NCI-H2227 treated with DMSO at 0.1 percent for 48 hours (cell line): ENCODE measurements around the gene OBSCN.
"Not testable (repeated sequence)": the region's sequence is repeated elsewhere in the genome, so short reads cannot be mapped to it uniquely, and the experiment has no call there.

ENCODE experiments used
- DNase-seq: peaks from one replicate; lab custom pipeline; 2025; lab: John Stamatoyannopoulos, UW

OBSCN gene

DNA sequence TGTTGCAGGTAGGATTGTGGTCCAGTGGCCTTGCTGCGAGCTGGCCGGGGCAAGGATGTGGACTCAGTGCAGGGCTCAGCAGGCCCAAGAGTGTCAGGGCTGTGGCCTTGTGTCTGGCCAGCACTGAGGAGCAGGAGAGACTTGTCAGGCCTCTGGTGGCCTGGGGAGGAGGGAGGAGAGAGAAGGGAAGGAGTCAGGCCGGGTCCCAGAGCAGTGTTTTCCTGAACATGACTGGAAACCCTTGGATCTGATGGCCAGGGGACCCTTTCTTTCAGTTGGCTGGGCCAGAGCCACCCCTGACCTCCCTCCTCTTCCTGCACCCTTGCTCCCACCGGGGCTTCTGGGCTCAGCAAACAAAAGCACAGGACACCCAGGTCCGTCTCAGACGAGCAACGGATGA is 37.2 kb upstream of the OBSCN start:
- no peak for DNase-seq

GRCh38 chr1:228171221-228171891 is 36.5 kb upstream of the OBSCN start:
- no peak for DNase-seq

DNA sequence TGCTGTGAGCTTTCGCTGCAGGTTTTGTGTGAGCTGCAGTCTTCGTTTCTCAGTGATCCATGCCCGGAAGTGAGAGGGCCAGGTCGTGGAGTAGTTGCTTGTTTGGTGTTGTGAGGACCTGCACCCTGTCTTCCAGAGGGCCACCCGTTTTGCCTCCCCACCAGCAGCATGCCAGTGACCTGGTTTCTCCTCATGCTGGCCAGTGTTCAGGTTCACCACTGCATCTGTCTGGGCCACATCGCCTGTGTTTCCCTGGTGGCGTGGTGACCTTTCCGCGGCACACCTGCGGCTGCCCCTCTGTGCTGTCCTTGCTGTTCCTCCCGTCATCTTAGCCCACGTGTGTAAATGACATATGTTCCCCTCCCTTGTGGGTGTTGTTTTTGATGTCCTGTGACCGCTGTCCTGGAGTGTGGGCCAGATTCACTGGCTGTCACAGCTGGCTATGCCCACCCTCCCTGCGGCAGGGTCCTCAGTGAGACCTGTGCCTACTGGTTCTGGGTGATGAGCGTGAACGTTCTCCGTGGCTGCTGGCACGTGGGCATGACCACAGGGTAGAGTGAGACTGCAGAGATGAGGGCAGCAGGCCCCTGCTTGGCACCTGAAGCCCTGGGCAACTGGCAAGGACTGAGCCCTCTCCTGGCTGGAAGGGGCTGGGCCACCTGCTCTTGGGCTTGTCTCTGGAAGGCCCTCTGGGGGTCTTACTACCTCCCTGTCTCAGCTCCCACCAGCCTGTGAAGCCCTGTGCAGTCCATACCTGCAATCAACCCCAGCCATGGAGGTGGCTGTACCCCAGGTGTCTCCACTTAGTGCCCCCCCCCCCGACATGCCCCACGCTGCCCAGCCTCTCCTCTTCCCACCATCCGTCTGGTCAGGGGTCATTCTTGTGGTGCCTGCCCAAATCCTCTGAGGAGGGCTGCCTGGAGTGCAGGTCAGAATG is 35.0 kb upstream of the OBSCN start:
- no peak for DNase-seq

GRCh38 chr1:228173528-228174481 is 34.0 kb upstream of the OBSCN start:
- DNase-seq = not testable (repeated sequence)

GRCh38 chr1:228174482-228175315 is 33.1 kb upstream of the OBSCN start:
- no peak for DNase-seq

GRCh38 chr1:228175316-228176023 is 32.4 kb upstream of the OBSCN start:
- no peak for DNase-seq

- no peak for DNase-seq
Observed at GRCh38 chr1:228176024-228176395, 31.8 kb upstream of the OBSCN start.

GRCh38 chr1:228176461-228177182 is 31.2 kb upstream of the OBSCN start:
- DNase-seq = no peak

DNA sequence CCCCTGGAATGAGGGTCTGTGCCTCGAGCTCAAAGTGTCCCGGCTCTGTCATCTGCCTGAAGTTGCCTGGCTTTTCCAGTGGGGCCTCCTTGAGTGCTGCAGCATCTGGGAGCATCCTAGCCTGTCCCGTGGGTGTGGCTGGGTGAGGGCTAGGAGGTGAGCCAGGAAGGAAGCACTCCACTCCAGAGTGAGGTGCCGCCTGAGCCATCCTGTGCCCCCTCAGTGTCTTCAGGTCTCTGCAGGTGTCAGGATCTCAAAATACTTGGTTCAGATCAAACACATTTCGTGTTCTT is 30.7 kb upstream of the OBSCN start:
- DNase-seq = no peak

DNA sequence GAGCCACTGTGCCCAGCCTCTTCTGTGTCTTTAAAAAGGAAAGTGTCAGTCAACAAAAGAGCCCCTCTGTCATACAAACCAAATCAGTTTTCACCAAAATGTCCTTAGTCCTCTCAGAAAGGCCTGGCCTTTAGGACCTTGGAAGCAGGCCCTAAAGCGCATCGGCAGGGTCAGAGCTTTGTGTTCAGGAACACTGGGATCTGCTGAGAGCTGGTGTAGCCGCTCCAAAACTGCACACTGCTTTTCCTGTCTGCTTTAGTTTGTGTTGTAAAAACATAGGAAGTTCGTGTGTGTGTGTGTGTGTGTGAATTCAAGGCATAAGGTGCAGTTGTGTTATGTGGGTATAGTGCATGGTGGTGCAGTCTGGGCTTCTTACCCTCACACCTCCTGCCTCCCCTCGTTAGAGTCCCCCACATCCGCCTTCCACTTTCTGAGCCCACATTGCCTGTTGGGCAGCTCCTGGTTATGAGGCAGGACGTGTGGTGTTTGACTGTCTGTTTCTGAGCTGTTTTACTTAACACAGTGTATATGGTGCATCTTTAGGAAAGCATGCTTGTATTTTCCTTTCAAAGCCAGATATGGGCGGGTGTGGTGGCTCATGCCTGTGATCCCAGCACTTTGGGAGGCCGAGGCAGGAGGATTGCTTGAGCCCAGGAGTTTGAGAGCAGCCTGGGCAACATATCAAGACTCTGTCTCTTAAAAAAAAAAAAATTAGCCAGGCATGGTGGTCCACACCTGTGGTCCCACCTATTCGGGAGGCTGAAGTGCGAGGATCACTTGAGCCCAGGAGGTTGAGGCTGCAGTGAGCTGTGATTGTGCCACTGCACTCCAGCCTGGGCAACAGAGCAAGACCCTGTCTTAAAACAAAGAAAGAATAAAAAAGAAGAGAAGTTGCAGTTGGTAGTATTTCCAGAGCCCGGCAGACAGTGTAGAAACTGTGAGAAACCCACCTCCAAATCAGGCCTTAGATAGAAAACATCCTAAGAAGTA is 29.8 kb upstream of the OBSCN start:
- no peak for DNase-seq

GRCh38 chr1:228178737-228179684 is 28.8 kb upstream of the OBSCN start:
- DNase-seq = no peak

DNA sequence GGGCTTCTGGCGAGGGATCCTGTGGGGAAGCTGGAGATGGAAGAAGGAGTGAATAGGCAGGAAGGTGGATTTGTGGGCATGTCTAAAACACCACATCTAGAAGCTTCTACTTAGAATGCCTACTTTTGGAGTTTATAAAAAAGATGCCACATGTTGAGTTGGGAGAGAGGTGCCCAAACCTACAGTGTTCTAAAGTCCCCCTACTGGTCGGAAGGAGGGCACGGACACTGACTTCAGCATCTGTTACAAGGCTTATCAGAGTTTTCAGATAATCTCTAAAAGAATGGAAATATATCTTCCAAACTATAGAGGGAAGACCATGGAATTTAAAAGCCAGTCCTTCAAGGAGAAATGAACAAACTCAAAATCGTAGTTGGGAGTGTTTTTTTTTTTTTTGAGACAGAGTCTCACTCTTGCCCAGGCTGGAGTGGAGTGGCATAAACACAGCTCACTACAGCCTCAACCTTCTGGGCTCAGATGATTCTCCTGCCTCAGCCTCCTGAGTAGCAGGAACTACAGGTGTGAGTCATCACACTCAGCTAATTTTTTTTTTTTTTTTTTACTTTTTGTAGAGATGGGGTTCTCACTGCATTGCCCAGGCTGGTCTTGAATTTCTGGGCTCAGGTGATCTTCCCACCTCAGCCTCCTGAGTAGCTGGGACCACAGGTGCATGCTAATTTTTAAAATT is 27.4 kb upstream of the OBSCN start:
- no peak for DNase-seq

GRCh38 chr1:228180959-228181644 is 26.7 kb upstream of the OBSCN start:
- DNase-seq = no peak

DNA sequence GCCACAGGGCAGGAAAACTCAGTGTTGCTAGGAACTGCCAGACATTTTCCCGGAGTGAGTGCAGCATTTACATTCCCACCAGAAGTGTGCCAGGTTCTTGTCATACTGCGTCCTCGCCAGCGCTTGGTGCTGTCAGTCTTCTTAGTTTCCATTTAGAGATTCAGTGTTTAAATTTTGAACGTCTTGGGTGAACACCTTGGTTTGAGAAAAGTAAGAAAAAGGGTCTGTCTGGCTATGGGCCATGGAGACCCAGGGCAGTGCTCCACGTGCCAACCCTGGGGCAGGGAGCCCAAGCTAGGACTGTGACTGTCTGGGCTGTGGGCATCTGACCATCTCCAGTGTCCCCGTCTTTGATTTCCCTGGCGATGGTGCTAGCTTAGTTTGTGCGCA is 26.2 kb upstream of the OBSCN start:
- no peak for DNase-seq

- DNase-seq = no peak
Observed at GRCh38 chr1:228182296-228183030, 25.4 kb upstream of the OBSCN start.

DNA sequence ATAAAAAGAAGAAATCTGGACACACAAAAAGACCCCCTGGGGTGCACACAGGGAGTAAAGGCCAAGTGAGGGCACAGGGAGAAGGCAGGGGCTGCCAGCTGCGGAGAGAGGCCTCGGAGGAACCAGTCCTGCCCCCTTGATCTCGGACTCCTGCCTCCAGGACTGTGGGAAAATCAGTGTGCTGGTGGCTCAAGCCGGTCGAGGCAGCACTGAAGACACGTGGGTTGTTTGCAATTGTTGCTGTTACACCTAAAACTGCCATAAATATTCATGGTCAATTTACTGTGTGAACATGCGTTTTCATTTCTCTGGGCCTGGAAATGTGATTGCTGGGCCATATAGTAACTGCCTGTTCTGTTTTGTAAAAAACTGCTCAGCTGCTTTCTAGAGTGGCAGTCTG is 23.7 kb upstream of the OBSCN start:
- no peak for DNase-seq
